ENCODE data around the gene NDRG3. TPM values are rescaled to one million over a fixed set of nuclear protein-coding genes. Genes with fewer than 3 reads are reported as not detected.

The NDRG3 gene
- total and polyA plus RNA-seq, 2 of the 8 experiments (the other 6 are each of a cell fraction or from before 2014, with no cell fraction given) = 25.7 to 32.3 TPM

GRCh38 chr20:36737183-36737499, 8.7 kb downstream of the NDRG3 start:
- Histone ChIP-seq H3K14ac (ENCODE audit: insufficient read length) (no peak overlapping the region), H4K91ac (replicated peaks; ENCODE audit: insufficient read length, low read length) (no peak overlapping the region), H3K56ac (replicated peaks; ENCODE audit: insufficient read length, low read depth, low read length) (no peak overlapping the region), H3K23ac (ENCODE audit: insufficient read length) (no peak overlapping the region), H3K79me2 (ENCODE audit: control insufficient read depth in 1 of 2, insufficient read depth in 2 of 2, low read length in 2 of 2) (peaks cover 0 to 5% of the 10 kb centered on the region in 2 experiments; a peak in 1 of 4 replicates), H2BK20ac (ENCODE audit: low read length) (no peak overlapping the region), H2BK120ac (replicated peaks; ENCODE audit: low read depth, low read length) (no peak overlapping the region), H3K18ac (ENCODE audit: extremely low read depth, low read length) (no peak overlapping the region), H2BK5ac (ENCODE audit: low read depth, low read length) (no peak overlapping the region), H4K20me1 (replicated peaks in 1 of 2; ENCODE audit: control insufficient read depth in 1 of 2, insufficient read depth in 2 of 2, low read length in 2 of 2) (no peaks in the 10 kb centered on the region), H4K8ac (ENCODE audit: extremely low read depth, insufficient read depth, low read length) (no peak overlapping the region), H3K36me3 (ENCODE audit: control insufficient read depth in 2 of 4, insufficient read depth in 4 of 4, low read length in 3 of 4) (no peaks in the 10 kb centered on the region), H4K5ac (ENCODE audit: insufficient read length, low read depth, low read length) (no peak overlapping the region), H3K9me3 (ENCODE audit: insufficient read depth in 2 of 2, low read depth in 1 of 2, low read length in 1 of 2) (no peaks in the 10 kb centered on the region), H3K4me2 (ENCODE audit: insufficient read depth in 1 of 2, low read depth in 2 of 2, low read length in 2 of 2) (no peak overlapping the region), H3K4me1 (replicated peaks in 1 of 4; ENCODE audit: control insufficient read depth in 3 of 4, insufficient read depth in 4 of 4, low read length in 3 of 4) (peaks cover 0 to 13% (median 0%) of the 10 kb centered on the region in 4 experiments; a peak in 4 of 7 replicates), H2BK12ac (ENCODE audit: low read depth, low read length) (no peak overlapping the region), H3K4ac (replicated peaks; ENCODE audit: insufficient read length, low read depth, low read length) (no peak overlapping the region), H3K23me2 (ENCODE audit: low read depth, low read length) (no peaks in the 10 kb centered on the region), H3K9ac (replicated peaks in 1 of 4; ENCODE audit: extremely low read depth in 1 of 4, low read depth in 3 of 4, low read length in 3 of 4) (no peak overlapping the region), H3K79me1 (ENCODE audit: low read depth, low read length) (peaks cover 3% of the 10 kb centered on the region; the same call in 1 of the 2 replicates), H3K27me3 (replicated peaks in 1 of 4; ENCODE audit: control insufficient read depth in 3 of 4, extremely low read depth in 1 of 4, insufficient read depth in 3 of 4, low read length in 3 of 4) (no peaks in the 10 kb centered on the region), H2AK5ac (ENCODE audit: low read depth, low read length) (no peak overlapping the region), H3K4me3 (ENCODE audit: extremely low read depth in 1 of 4, insufficient read depth in 2 of 4, low read depth in 3 of 4, low read length in 4 of 4) (no peak overlapping the region), H3K27ac (ENCODE audit: low read depth, low read length) (no peak overlapping the region), H2AFZ (ENCODE audit: low read length) (no peak overlapping the region), H2BK15ac (ENCODE audit: low read length) (no peak overlapping the region)
- CTCF ChIA-PET (ENCODE audit: partially characterized antibody) = interaction anchor here (0.7 to 2.6 kb wide), 6 partner anchors 19 to 150 kb away, joined by 3 to 13 read pairs (median 4); partner anchors contain the start of gene DSN1
- TF ChIP-seq POU5F1 (IDR thresholded peaks at IDR 0.05; ENCODE audit: low read depth, low read length) (no peak), SRF (IDR thresholded peaks at IDR 0.05; ENCODE audit: low read depth, low read length) (no peak), KDM5A (IDR thresholded peaks at IDR 0.05; ENCODE audit: low read length) (no peak), RBBP5 (IDR thresholded peaks at IDR 0.05; ENCODE audit: borderline replicate concordance, low read depth, low read length) (no peak), GABPA (IDR thresholded peaks at IDR 0.05; ENCODE audit: borderline replicate concordance, insufficient read depth, low read length) (no peak), CBX8 (IDR thresholded peaks at IDR 0.05; ENCODE audit: borderline replicate concordance, low read depth, low read length) (no peak), BRCA1 (IDR thresholded peaks at IDR 0.05; ENCODE audit: low read depth, low read length) (no peak), CHD2 (IDR thresholded peaks at IDR 0.05; ENCODE audit: low read length) (no peak), SIX5 (IDR thresholded peaks at IDR 0.05; ENCODE audit: low read depth, low read length) (no peak), FOSL1 (IDR thresholded peaks at IDR 0.05; ENCODE audit: insufficient read depth, low read depth, low read length) (no peak), CTCF (IDR thresholded peaks at IDR 0.05; ENCODE audit: control extremely low read depth in 1 of 3, insufficient read depth in 1 of 3, low read depth in 1 of 3, low read length in 3 of 3) (no peak), TCF12 (IDR thresholded peaks at IDR 0.05; ENCODE audit: low read depth, low read length) (no peak), SIRT6 (IDR thresholded peaks at IDR 0.05; ENCODE audit: low read length) (no peak)
- 90% methylated on average over 6 of the region's 6 CpGs; no CpG with 5 or more reads in 1 of the 2 experiments for WGBS, 2 experiments (ENCODE audit: extremely low coverage in 1 of 2, insufficient coverage in 1 of 2, insufficient read length in 1 of 2, insufficient replicate concordance in 2 of 2, low coverage in 1 of 2, low lambda C conversion rate in 2 of 2, missing lambda C conversion rate in 1 of 2)
- FAIRE-seq (no peak), DNase-seq (ENCODE audit: low read depth in 1 of 2, low spot score in 2 of 2) (no peak)
- POLR2A ChIA-PET (ENCODE audit: partially characterized antibody) = interaction anchor here (0.6 to 1.6 kb wide), 3 partner anchors 9 to 514 kb away, joined by 3 to 4 read pairs (median 3); partner anchors contain the start of gene NDRG3

Data from H1 (cell line).